K562 (cell line): ENCODE data around the gene PPT2. TPM values are rescaled to one million over a fixed set of nuclear protein-coding genes. Genes with fewer than 3 reads are reported as not detected.

Experiments used
- ADNP ChIP-seq: fragments of 200-800 bp; sonication (Bioruptor generic); IDR thresholded peaks from 2 replicates; pipeline ENCODE4 v1.6.1; 2016; ENCODE audit warnings: missing genetic modification characterization, missing compliant biosample characterization
- CSDE1 ChIP-seq, 2 experiments: fragments of 450-650 bp; IDR thresholded peaks; 2 replicates each; pipeline ENCODE4 v1.6.1; 2016; ENCODE audit warnings: mild to moderate bottlenecking in 1 of 2
- E2F3 ChIP-seq: fragments of 250-450 bp; sonication (Bioruptor Pico); IDR thresholded peaks from 2 replicates; pipeline ENCODE4 v1.4.0; 2020; ENCODE audit warnings: mild to moderate bottlenecking
- FOXM1 ChIP-seq, 2 experiments: fragments of 450-650 bp in 1 of 2; sonication (generic) in 1 of 2; formaldehyde crosslinking in 1 of 2; IDR thresholded peaks; 2 replicates each; pipeline versions ENCODE4 v1.6.1 to v1.9.0; 2017 to 2022; ENCODE audit warnings: low read depth in 2 of 2, mild to moderate bottlenecking in 2 of 2, missing genetic modification reagents in 1 of 2, moderate library complexity in 1 of 2
- GTF2A2 ChIP-seq: IDR thresholded peaks from 2 replicates; pipeline ENCODE4 v1.6.1; 2016; ENCODE audit warnings: mild to moderate bottlenecking, missing genetic modification characterization, missing compliant biosample characterization
- HNRNPUL1 ChIP-seq: fragments of 200-400 bp; formaldehyde crosslinking; IDR thresholded peaks from 2 replicates; pipeline ENCODE4 v1.6.1; 2017; ENCODE audit warnings: low read length
- IRF2 ChIP-seq: sonication (generic); formaldehyde crosslinking; IDR thresholded peaks from 2 replicates; pipeline ENCODE4 v1.8.1; 2022; ENCODE audit warnings: mild to moderate bottlenecking, missing genetic modification reagents
- KHSRP ChIP-seq: fragments of 450-650 bp; IDR thresholded peaks from 2 replicates; pipeline ENCODE4 v1.6.1; 2017
- LEF1 ChIP-seq: fragments of 450-650 bp; IDR thresholded peaks from 2 replicates; pipeline ENCODE4 v1.6.1; 2016; ENCODE audit warnings: mild to moderate bottlenecking
- NFRKB ChIP-seq: fragments of 450-650 bp; IDR thresholded peaks from 2 replicates; pipeline ENCODE4 v1.6.1; 2016; ENCODE audit warnings: low read depth
- SIRT6 ChIP-seq: IDR thresholded peaks from one replicate; pipeline ENCODE4 v1.6.1; 2012; ENCODE audit warnings: low read depth, mild to moderate bottlenecking, control low read depth, inconsistent platforms, low read length, moderate library complexity
- SMARCA5 ChIP-seq: fragments of 450-650 bp; IDR thresholded peaks from 2 replicates; pipeline ENCODE4 v1.6.1; 2016
- XRCC3 ChIP-seq: fragments of 450-650 bp; IDR thresholded peaks from 2 replicates; pipeline ENCODE4 v1.6.1; 2017; ENCODE audit warnings: mild to moderate bottlenecking, moderate library complexity
- ZC3H11A ChIP-seq: IDR thresholded peaks from 2 replicates; pipeline ENCODE4 v1.6.1; 2012; ENCODE audit warnings: low read depth, low read length, improper control_type of control experiment
- ZC3H8 ChIP-seq: fragments of 450-650 bp; IDR thresholded peaks from 2 replicates; pipeline ENCODE4 v1.6.1; 2017
- ZNF444 ChIP-seq: fragments of 250-450 bp; sonication (Bioruptor Pico); IDR thresholded peaks from 2 replicates; pipeline ENCODE4 v1.4.0; 2020; ENCODE audit warnings: mild to moderate bottlenecking, moderate library complexity
- ZNF445 ChIP-seq: fragments of 250-450 bp; sonication (Bioruptor Pico); IDR thresholded peaks from 2 replicates; pipeline ENCODE4 v1.4.0; 2020; ENCODE audit warnings: low read depth, mild to moderate bottlenecking, moderate library complexity
- polyA plus RNA-seq, 8 experiments: library from polyadenylated mRNA; depleted of rRNA in 4 of 8; stranded (reverse) in 5 of 8; unstranded in 3 of 8; fragments of >200 nt; fragmentation: Nextera tagmentation in 2 of 8; fragmentation: Illumina TruSeq in 1 of 8; extraction: Ambion mirVana in 2 of 8; extraction: Trizol in 1 of 8; gene quantifications; 2 replicates each; pipeline versions ENCODE4 v1.2.1 to v1.2.3, GENCODE V29; 2011 to 2014; ENCODE audit warnings: inconsistent platforms in 1 of 8, missing spikeins in 1 of 8
- total RNA-seq, 7 experiments: library from RNA; depleted of rRNA in 6 of 7; stranded (reverse); fragments of >200 nt in 6 of 7; fragmentation: Illumina TruSeq in 2 of 7; extraction: Trizol in 2 of 7; gene quantifications; 2 replicates each; pipeline versions ENCODE4 v1.2.1 to v1.2.3, GENCODE V29; 2011 to 2021; ENCODE audit warnings: low replicate concordance in 1 of 7
- TF ChIP-seq, protein P1 (sequence below): fragments of 450-650 bp; IDR thresholded peaks from 2 replicates; pipeline ENCODE4 v1.6.1; 2016
- TF ChIP-seq, protein P2 (sequence below): fragments of 450-650 bp; IDR thresholded peaks from 2 replicates; pipeline ENCODE4 v1.7.0; 2016; ENCODE audit warnings: borderline replicate concordance
- TF ChIP-seq, protein P3 (sequence below): fragments of 250-450 bp; sonication (Bioruptor Pico); IDR thresholded peaks from 2 replicates; pipeline ENCODE4 v1.4.0; 2020; ENCODE audit warnings: mild to moderate bottlenecking
- TF ChIP-seq, protein P4 (sequence below): sonication (generic); formaldehyde crosslinking; IDR thresholded peaks from 2 replicates; pipeline ENCODE4 v1.8.0; 2022; ENCODE audit warnings: missing genetic modification reagents, mild to moderate bottlenecking, borderline replicate concordance

The PPT2 gene
- total and polyA plus RNA-seq, 9 of the 15 experiments (the other 6 are each of a cell fraction or from before 2014, with no cell fraction given), result 27.4 to 98.8 (median 69.9) TPM

DNA sequence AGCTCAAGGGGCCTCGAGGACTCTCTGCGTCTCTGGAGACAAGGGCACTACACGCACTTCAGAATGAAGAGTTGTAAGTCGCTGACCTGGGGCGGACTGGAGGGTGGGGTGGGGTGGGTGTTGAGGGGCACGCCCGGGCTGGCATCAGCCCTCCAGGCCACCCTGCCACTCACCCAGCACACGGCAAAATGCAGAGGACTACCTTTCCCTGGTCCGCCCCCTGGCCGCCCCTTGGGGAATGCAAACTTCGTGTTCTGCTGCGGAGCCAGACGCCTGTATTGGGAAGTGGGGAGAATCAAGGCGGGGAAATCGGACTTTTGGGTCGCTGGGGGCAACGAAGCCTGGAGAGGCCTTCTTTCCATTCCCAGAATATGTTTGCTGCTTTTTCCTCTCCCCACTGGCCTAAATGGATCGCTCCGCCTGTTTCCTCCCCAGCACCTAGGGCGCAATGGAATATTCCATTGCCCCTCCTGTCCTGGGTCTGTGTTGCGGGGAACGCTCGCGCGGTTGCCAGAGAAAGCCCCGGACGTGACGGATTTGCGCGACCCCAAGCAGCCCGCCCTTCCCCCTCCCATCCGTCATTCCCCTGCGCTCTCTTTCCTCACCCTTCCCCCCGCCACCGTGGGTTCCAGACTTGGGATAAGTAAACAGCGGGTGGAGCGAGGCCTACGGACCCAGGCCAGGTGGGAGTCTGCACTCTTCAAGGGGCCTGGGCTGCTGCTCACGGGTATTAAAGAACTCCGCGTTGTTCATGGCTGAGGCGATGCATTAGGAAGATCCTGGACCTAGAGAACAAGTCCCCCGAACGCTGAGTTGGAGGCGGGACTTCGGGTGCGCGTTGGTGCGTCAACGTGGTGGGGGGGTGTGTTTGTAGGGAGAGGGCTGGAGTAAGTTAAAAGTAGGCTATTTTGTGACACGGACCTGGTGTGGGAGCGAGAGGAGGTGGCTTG lies at the start of gene PPT2 (continued):
- TF ChIP-seq SIRT6, result no peak
- no peak for TF ChIP-seq E2F3 (CRISPR knock-in tag)
- no peak; the same call in 1 of the 2 replicates for TF ChIP-seq FOXM1 (IDR thresholded peaks at IDR 0.05; ENCODE audit: low read depth)
- TF ChIP-seq FOXM1 (CRISPR knock-in tag; IDR thresholded peaks at IDR 0.05; ENCODE audit: low read depth), result no peak
- TF ChIP-seq, protein P1, sequence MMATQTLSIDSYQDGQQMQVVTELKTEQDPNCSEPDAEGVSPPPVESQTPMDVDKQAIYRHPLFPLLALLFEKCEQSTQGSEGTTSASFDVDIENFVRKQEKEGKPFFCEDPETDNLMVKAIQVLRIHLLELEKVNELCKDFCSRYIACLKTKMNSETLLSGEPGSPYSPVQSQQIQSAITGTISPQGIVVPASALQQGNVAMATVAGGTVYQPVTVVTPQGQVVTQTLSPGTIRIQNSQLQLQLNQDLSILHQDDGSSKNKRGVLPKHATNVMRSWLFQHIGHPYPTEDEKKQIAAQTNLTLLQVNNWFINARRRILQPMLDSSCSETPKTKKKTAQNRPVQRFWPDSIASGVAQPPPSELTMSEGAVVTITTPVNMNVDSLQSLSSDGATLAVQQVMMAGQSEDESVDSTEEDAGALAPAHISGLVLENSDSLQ, result peak; percentile 54
- no peak; the same call in 1 of the 2 replicates for TF ChIP-seq NFRKB
- TF ChIP-seq SMARCA5, result no peak
- TF ChIP-seq, protein P2, sequence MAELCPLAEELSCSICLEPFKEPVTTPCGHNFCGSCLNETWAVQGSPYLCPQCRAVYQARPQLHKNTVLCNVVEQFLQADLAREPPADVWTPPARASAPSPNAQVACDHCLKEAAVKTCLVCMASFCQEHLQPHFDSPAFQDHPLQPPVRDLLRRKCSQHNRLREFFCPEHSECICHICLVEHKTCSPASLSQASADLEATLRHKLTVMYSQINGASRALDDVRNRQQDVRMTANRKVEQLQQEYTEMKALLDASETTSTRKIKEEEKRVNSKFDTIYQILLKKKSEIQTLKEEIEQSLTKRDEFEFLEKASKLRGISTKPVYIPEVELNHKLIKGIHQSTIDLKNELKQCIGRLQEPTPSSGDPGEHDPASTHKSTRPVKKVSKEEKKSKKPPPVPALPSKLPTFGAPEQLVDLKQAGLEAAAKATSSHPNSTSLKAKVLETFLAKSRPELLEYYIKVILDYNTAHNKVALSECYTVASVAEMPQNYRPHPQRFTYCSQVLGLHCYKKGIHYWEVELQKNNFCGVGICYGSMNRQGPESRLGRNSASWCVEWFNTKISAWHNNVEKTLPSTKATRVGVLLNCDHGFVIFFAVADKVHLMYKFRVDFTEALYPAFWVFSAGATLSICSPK, result 0 out of 2 replicates have a peak, but pooled peaks have one; percentile 16
- 0 out of 2 replicates have a peak, but pooled peaks have one; percentile 16 for TF ChIP-seq ZC3H11A
- TF ChIP-seq, protein P3, sequence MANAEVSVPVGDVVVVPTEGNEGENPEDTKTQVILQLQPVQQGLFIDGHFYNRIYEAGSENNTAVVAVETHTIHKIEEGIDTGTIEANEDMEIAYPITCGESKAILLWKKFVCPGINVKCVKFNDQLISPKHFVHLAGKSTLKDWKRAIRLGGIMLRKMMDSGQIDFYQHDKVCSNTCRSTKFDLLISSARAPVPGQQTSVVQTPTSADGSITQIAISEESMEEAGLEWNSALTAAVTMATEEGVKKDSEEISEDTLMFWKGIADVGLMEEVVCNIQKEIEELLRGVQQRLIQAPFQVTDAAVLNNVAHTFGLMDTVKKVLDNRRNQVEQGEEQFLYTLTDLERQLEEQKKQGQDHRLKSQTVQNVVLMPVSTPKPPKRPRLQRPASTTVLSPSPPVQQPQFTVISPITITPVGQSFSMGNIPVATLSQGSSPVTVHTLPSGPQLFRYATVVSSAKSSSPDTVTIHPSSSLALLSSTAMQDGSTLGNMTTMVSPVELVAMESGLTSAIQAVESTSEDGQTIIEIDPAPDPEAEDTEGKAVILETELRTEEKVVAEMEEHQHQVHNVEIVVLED (CRISPR knock-in tag), result peak; percentile 86
- no peak for TF ChIP-seq ZNF445
- peak in 1 of 2 experiments; percentile 76; a peak in 2 of 4 replicates for TF ChIP-seq CSDE1 (IDR thresholded peaks at IDR 0.05)
- TF ChIP-seq ZC3H8, result no peak
- no peak for TF ChIP-seq ZNF444 (CRISPR knock-in tag)
- no peak for TF ChIP-seq ADNP
- TF ChIP-seq IRF2 (CRISPR knock-in tag), result no peak
- TF ChIP-seq HNRNPUL1, result no peak
- TF ChIP-seq LEF1, result peak; percentile 83
- no peak for TF ChIP-seq GTF2A2 (tag)
- TF ChIP-seq, protein P4, sequence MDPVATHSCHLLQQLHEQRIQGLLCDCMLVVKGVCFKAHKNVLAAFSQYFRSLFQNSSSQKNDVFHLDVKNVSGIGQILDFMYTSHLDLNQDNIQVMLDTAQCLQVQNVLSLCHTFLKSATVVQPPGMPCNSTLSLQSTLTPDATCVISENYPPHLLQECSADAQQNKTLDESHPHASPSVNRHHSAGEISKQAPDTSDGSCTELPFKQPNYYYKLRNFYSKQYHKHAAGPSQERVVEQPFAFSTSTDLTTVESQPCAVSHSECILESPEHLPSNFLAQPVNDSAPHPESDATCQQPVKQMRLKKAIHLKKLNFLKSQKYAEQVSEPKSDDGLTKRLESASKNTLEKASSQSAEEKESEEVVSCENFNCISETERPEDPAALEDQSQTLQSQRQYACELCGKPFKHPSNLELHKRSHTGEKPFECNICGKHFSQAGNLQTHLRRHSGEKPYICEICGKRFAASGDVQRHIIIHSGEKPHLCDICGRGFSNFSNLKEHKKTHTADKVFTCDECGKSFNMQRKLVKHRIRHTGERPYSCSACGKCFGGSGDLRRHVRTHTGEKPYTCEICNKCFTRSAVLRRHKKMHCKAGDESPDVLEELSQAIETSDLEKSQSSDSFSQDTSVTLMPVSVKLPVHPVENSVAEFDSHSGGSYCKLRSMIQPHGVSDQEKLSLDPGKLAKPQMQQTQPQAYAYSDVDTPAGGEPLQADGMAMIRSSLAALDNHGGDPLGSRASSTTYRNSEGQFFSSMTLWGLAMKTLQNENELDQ, result no peak
- peak; percentile 77; the same call in 1 of the 2 replicates for TF ChIP-seq KHSRP
- no peak for TF ChIP-seq XRCC3
